Peyer's patch (tissue), 4 donors: ENCODE results near the gene CYP11A1. TPM values are rescaled to one million over a fixed set of nuclear protein-coding genes. Genes with fewer than 3 reads are reported as not detected.
A peak's percentile ranks its signal among the peaks of the same experiment; 100 is the strongest.

Source experiments
- DNase-seq, 3 donors: peaks; one replicate each; pipeline ENCODE4 v3.0.0-alpha.2; 2017 to 2019
- H3K27ac ChIP-seq, 4 donors: fragments of 200-600 bp; sonication (generic); one replicate each; pipeline ENCODE4 v1.5.1; 2016 to 2019
- H3K27me3 ChIP-seq, 2 donors: fragments of 200-600 bp; sonication (generic); one replicate each; pipeline ENCODE4 v1.5.1; 2019
- H3K36me3 ChIP-seq, 3 donors: fragments of 200-600 bp; sonication (generic); one replicate each; pipeline ENCODE4 v1.5.1; 2016 to 2019
- H3K4me1 ChIP-seq, 4 donors: fragments of 200-600 bp; sonication (generic); one replicate each; pipeline ENCODE4 v1.5.1; 2016 to 2019
- H3K4me3 ChIP-seq, 4 donors: fragments of 200-600 bp; sonication (generic); 1 replicate in 3 of 4; 2 replicates in 1 of 4; pipeline ENCODE4 v1.5.1; 2016 to 2019; ENCODE audit warnings: mild to moderate bottlenecking in 1 of 4
- H3K9me3 ChIP-seq, 4 donors: fragments of 200-600 bp; sonication (generic); one replicate each; pipeline ENCODE4 v1.5.1; 2016 to 2019; ENCODE audit warnings: mild to moderate bottlenecking in 1 of 4
- CTCF ChIP-seq, 6 experiments: fragments of 450-650 bp in 4 of 6; fragments of 200-600 bp in 2 of 6; sonication (generic) in 1 of 6; IDR thresholded peaks; one replicate each; pipeline ENCODE4 v1.5.1; 2017 to 2019; ENCODE audit warnings: antibody characterized with exemption in 6 of 6, mild to moderate bottlenecking in 3 of 6, moderate library complexity in 1 of 6
- POLR2A ChIP-seq, 2 donors: fragments of 450-650 bp; IDR thresholded peaks; one replicate each; pipeline ENCODE4 v1.5.1; 2017; ENCODE audit warnings: antibody characterized with exemption in 2 of 2, mild to moderate bottlenecking in 2 of 2, moderate library complexity in 2 of 2
- total RNA-seq, 4 donors: library from RNA; depleted of rRNA; stranded (reverse); fragments of >200 nt; gene quantifications; one replicate each; pipeline ENCODE4 v1.1.0, GENCODE V29; 2016

The CYP11A1 gene
- total RNA-seq, 4 donors from 2014 or later = 0.88 to 6.6 (median 3.3) TPM

GRCh38 chr15:74313889-74314288, 53.6 kb downstream of the CYP11A1 start:
- Histone ChIP-seq H3K9me3 (no peaks in the 10 kb centered on the region), H3K27me3 (no peaks in the 10 kb centered on the region), H3K4me3 (no peak overlapping the region), H3K36me3 (no peaks in the 10 kb centered on the region), H3K27ac (no peak overlapping the region), H3K4me1 (peaks cover 0 to 10% (median 7%) of the 10 kb centered on the region in 4 donors)
- no peak for TF ChIP-seq CTCF (IDR thresholded peaks at IDR 0.05)
- no peak for TF ChIP-seq POLR2A (IDR thresholded peaks at IDR 0.05)
- DNase-seq = no peak

- Histone ChIP-seq H3K4me1 (peaks cover 0 to 7% (median 0%) of the 10 kb centered on the region in 4 donors), H3K36me3 (no peaks in the 10 kb centered on the region), H3K4me3 (no peak overlapping the region), H3K27ac (no peak overlapping the region), H3K27me3 (no peaks in the 10 kb centered on the region), H3K9me3 (no peaks in the 10 kb centered on the region)
- TF ChIP-seq CTCF (IDR thresholded peaks at IDR 0.05) (no peak), POLR2A (IDR thresholded peaks at IDR 0.05) (no peak)
- DNase-seq = no peak
Observed at GRCh38 chr15:74312445-74313007, 54.9 kb downstream of the CYP11A1 start.

DNA sequence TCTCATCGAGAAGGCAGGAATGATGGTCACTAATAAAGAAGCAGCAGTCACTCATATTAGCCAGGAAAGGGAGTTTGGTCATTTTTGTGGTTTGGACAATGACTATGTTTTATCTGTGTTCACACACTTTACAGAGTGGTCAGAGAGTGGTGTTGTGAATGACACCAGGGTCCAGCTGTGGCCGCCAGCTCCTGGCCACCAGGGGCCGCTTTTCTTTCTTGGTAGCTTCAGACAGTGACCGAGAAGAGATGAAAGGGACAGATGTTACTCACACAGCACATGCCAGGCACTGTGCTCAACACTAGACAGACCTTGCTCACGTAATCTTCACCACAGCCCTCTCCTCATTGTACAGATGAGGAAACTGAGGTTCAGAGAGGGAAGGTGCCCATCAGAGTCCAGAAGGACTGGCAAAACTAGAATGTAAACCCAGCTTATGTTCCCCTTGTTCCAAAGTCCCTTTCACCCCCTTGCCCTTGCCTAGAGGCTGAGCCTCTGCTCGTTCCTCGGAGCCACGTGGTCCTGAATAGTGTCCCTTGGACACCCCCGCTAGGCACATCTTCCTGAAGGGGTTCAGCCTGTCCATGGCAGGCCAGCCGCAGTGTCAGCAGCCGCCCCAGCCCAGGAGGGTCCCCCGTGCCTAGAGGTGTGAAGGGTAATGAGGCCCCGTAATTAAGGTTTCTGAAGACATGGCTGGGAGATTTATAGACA, 55.6 kb downstream of the CYP11A1 start:
- H3K27me3 ChIP-seq = no peaks in the 10 kb centered on the region
- H3K4me1 ChIP-seq = peaks cover 0 to 7% (median 0%) of the 10 kb centered on the region in 4 donors
- no peaks in the 10 kb centered on the region for H3K9me3 ChIP-seq
- DNase-seq = no peak
- TF ChIP-seq POLR2A (IDR thresholded peaks at IDR 0.05) (no peak), CTCF (IDR thresholded peaks at IDR 0.05) (peak in 4 of 6 experiments; percentile 13 to 26 (median 25))
- H3K4me3 ChIP-seq = no peak overlapping the region
- H3K36me3 ChIP-seq = no peaks in the 10 kb centered on the region
- H3K27ac ChIP-seq = no peak overlapping the region

GRCh38 chr15:74307827-74308811, 59.3 kb downstream of the CYP11A1 start:
- peak in 1 of 3 donors; percentile 55 for DNase-seq
- Histone ChIP-seq H3K4me3 (no peak overlapping the region), H3K4me1 (no peaks in the 10 kb centered on the region), H3K36me3 (no peaks in the 10 kb centered on the region), H3K9me3 (no peaks in the 10 kb centered on the region), H3K27ac (no peak overlapping the region), H3K27me3 (no peaks in the 10 kb centered on the region)
- TF ChIP-seq POLR2A (IDR thresholded peaks at IDR 0.05) (no peak), CTCF (IDR thresholded peaks at IDR 0.05) (peak in 5 of 6 experiments; percentile 6 to 49 (median 45))

GRCh38 chr15:74306781-74307217, 60.6 kb downstream of the CYP11A1 start:
- Histone ChIP-seq H3K9me3 (no peaks in the 10 kb centered on the region), H3K4me3 (no peak overlapping the region), H3K27me3 (no peaks in the 10 kb centered on the region), H3K27ac (no peak overlapping the region), H3K36me3 (no peaks in the 10 kb centered on the region), H3K4me1 (no peaks in the 10 kb centered on the region)
- TF ChIP-seq CTCF (IDR thresholded peaks at IDR 0.05) (no peak), POLR2A (IDR thresholded peaks at IDR 0.05) (no peak)
- DNase-seq = no peak
